K562 (cell line): ENCODE results near the gene CHD3. TPM values are rescaled to one million over a fixed set of nuclear protein-coding genes. Genes with fewer than 3 reads are reported as not detected.

Source experiments
- CBX1 ChIP-seq: sonication (generic); IDR thresholded peaks from 2 replicates; pipeline ENCODE4 v1.6.1; 2016; ENCODE audit warnings: antibody characterized with exemption, low read depth, mild to moderate bottlenecking
- E2F3 ChIP-seq: fragments of 250-450 bp; sonication (Bioruptor Pico); IDR thresholded peaks from 2 replicates; pipeline ENCODE4 v1.4.0; 2020; ENCODE audit warnings: mild to moderate bottlenecking
- EP400 ChIP-seq: fragments of 450-650 bp; IDR thresholded peaks from 2 replicates; pipeline ENCODE4 v1.6.1; 2017; ENCODE audit warnings: antibody characterized with exemption, mild to moderate bottlenecking, moderate library complexity
- FOSL1 ChIP-seq: fragments of 200-800 bp; sonication (Bioruptor generic); conservative IDR thresholded peaks from 2 replicates; pipeline ENCODE4 v1.6.1; 2016; ENCODE audit warnings: missing genetic modification characterization, missing compliant biosample characterization
- GTF2A2 ChIP-seq: IDR thresholded peaks from 2 replicates; pipeline ENCODE4 v1.6.1; 2016; ENCODE audit warnings: mild to moderate bottlenecking, missing genetic modification characterization, missing compliant biosample characterization
- KLF10 ChIP-seq: fragments of 250-450 bp; sonication (Bioruptor Pico); IDR thresholded peaks from 2 replicates; pipeline ENCODE4 v1.6.1; 2021; ENCODE audit warnings: matching md5 sums
- MCM2 ChIP-seq: fragments of 450-650 bp; IDR thresholded peaks from 2 replicates; pipeline ENCODE4 v1.6.1; 2017; ENCODE audit warnings: low read depth, mild to moderate bottlenecking
- MCM3 ChIP-seq: fragments of 450-650 bp; IDR thresholded peaks from 2 replicates; pipeline ENCODE4 v1.6.1; 2016
- MIER1 ChIP-seq: fragments of 450-650 bp; IDR thresholded peaks from 2 replicates; pipeline ENCODE4 v1.6.1; 2016; ENCODE audit warnings: antibody characterized with exemption, mild to moderate bottlenecking, low read depth
- NUFIP1 ChIP-seq: fragments of 450-650 bp; IDR thresholded peaks from 2 replicates; pipeline ENCODE4 v1.6.1; 2018; ENCODE audit not compliant: partially characterized antibody
- PRMT5 ChIP-seq: sonication (generic); formaldehyde crosslinking; IDR thresholded peaks from 2 replicates; pipeline ENCODE4 v1.5.0; 2020; ENCODE audit warnings: missing genetic modification reagents
- RBFOX2 ChIP-seq: fragments of 200-400 bp; formaldehyde crosslinking; IDR thresholded peaks from 2 replicates; pipeline ENCODE4 v1.6.1; 2017; ENCODE audit warnings: low read depth, mild to moderate bottlenecking, low read length, moderate library complexity
- RREB1 ChIP-seq: fragments of 250-450 bp; sonication (Bioruptor Pico); IDR thresholded peaks from 2 replicates; pipeline ENCODE4 v1.4.0; 2020
- THAP7 ChIP-seq: fragments of 250-450 bp; sonication (Bioruptor Pico); IDR thresholded peaks from 2 replicates; pipeline ENCODE4 v1.5.0; 2021
- THRA ChIP-seq: fragments of 450-650 bp; IDR thresholded peaks from 2 replicates; pipeline ENCODE4 v1.6.1; 2017; ENCODE audit warnings: mild to moderate bottlenecking, moderate library complexity
- ZBTB12 ChIP-seq: fragments of 250-450 bp; sonication (Bioruptor Pico); IDR thresholded peaks from 2 replicates; pipeline ENCODE4 v1.4.0; 2020
- ZSCAN32 ChIP-seq: fragments of 450-650 bp; formaldehyde crosslinking; IDR thresholded peaks from 2 replicates; pipeline ENCODE4 v1.4.0; 2020; ENCODE audit warnings: mild to moderate bottlenecking, moderate library complexity
- polyA plus RNA-seq, 8 experiments: library from polyadenylated mRNA; depleted of rRNA in 4 of 8; stranded (reverse) in 5 of 8; unstranded in 3 of 8; fragments of >200 nt; fragmentation: Nextera tagmentation in 2 of 8; fragmentation: Illumina TruSeq in 1 of 8; extraction: Ambion mirVana in 2 of 8; extraction: Trizol in 1 of 8; gene quantifications; 2 replicates each; pipeline versions ENCODE4 v1.2.1 to v1.2.3, GENCODE V29; 2011 to 2014; ENCODE audit warnings: inconsistent platforms in 1 of 8, missing spikeins in 1 of 8
- total RNA-seq, 7 experiments: library from RNA; depleted of rRNA in 6 of 7; stranded (reverse); fragments of >200 nt in 6 of 7; fragmentation: Illumina TruSeq in 2 of 7; extraction: Trizol in 2 of 7; gene quantifications; 2 replicates each; pipeline versions ENCODE4 v1.2.1 to v1.2.3, GENCODE V29; 2011 to 2021; ENCODE audit warnings: low replicate concordance in 1 of 7

CHD3 gene
- total and polyA plus RNA-seq, 9 of the 15 experiments (the other 6 are each of a cell fraction or from before 2014, with no cell fraction given): 0.39 to 38.2 (median 21.2) TPM

GRCh38 chr17:7931709-7932482 lies 43.3 kb downstream of the CHD3 start, which contains the start of the genes CNTROB and TRAPPC1 (continued):
- TF ChIP-seq PRMT5 (no peak), MCM2 (no peak), MCM3 (no peak), MIER1 (no peak), KLF10 (CRISPR knock-in tag) (no peak), CBX1 (no peak), NUFIP1 (no peak), THAP7 (CRISPR knock-in tag) (no peak), ZBTB12 (CRISPR knock-in tag) (peak; percentile 69), THRA (no peak), ZSCAN32 (CRISPR knock-in tag) (no peak), GTF2A2 (tag) (no peak), RREB1 (CRISPR knock-in tag) (0 out of 2 replicates have a peak, but pooled peaks have one; percentile 15), FOSL1 (tag) (peak; percentile 27; the same call in 1 of the 2 replicates), EP400 (peak; percentile 86), E2F3 (CRISPR knock-in tag) (no peak), RBFOX2 (peak; percentile 81)
